Motor neuron (in vitro differentiated cells): ENCODE data around the gene FGGY. TPM values are rescaled to one million over a fixed set of nuclear protein-coding genes. Genes with fewer than 3 reads are reported as not detected.

Experiments
- ATAC-seq, 8 experiments: fragments of 200-7000 bp; cut with Tn5 transposase; replicated peaks in 6 of 8; 2 replicates each; pipeline ENCODE4 v1.8.0; 2021; ENCODE audit warnings: mild to moderate bottlenecking in 8 of 8, moderate library complexity in 8 of 8
- H3K27ac ChIP-seq, 2 donors: fragments of 250-450 bp; sonication (Bioruptor Pico); 2 replicates each; pipeline ENCODE4 v1.9.0; 2021; ENCODE audit warnings: antibody characterized with exemption in 2 of 2, mild to moderate bottlenecking in 2 of 2, moderate library complexity in 1 of 2
- H3K4me1 ChIP-seq, 2 donors: fragments of 250-450 bp; sonication (Bioruptor Pico); replicated peaks in 1 of 2; 2 replicates each; pipeline ENCODE4 v1.6.1; 2021; ENCODE audit warnings: antibody characterized with exemption in 2 of 2, mild to moderate bottlenecking in 2 of 2, moderate library complexity in 1 of 2
- H3K4me3 ChIP-seq, 5 donors: fragments of 250-450 bp; sonication (Bioruptor Pico); 2 replicates each; pipeline ENCODE4 v1.9.0; 2021; ENCODE audit warnings: antibody characterized with exemption in 5 of 5, mild to moderate bottlenecking in 5 of 5, moderate library complexity in 4 of 5
- WGBS, 10 experiments: fragments of 450-650 bp; shearing (Covaris generic); methylation state at CpG; one replicate each; pipeline ENCODE4 v1.0.0; 2022; 5-methylcytosine and 5-hydroxymethylcytosine counted together
- in situ Hi-C, 9 experiments: fragments of 400-800 bp; cut with MboI; loops; one replicate each; pipeline ENCODE4 v1.15.0; 2021; ENCODE audit warnings: low sequenced_read_pairs in 9 of 9, low pct_unique_long_range_greater_than_20kb in 2 of 9; ENCODE audit not compliant: unreplicated experiment in 9 of 9
- total RNA-seq, 8 experiments: library from RNA; unstranded; fragments of 300-600 nt; gene quantifications; 2 replicates each; pipeline versions ENCODE4 v1.2.3 to v1.2.4, GENCODE V29; 2022

FGGY gene
- total RNA-seq, 8 experiments from 2014 or later = 8.4 to 33.0 (median 18.6) TPM

DNA sequence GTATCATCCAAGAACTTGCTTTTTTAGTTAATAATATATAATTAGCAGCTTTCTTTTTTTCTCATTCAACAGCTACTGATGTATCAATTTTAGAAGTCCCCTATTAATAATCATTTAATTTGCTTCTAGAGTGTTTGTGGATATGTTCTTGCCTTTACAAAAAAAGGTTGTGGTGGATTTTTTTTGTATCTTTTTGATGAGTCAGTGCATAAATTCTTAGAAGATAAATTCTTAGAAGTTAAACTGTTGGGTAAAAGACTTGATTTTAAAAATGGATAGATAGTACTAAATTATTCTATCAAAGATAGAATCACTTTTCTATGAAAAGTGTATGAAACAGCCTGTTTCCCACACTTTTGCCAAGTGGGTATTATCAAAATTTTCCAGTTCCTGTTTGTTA is 11.9 kb downstream of the FGGY start:
- H3K4me3 ChIP-seq = no peak overlapping the region
- peaks cover 5 to 6% of the 10 kb centered on the region in 2 donors for H3K4me1 ChIP-seq
- no peak for ATAC-seq
- H3K27ac ChIP-seq = no peak overlapping the region
- in situ Hi-C loops = no loop called here

DNA sequence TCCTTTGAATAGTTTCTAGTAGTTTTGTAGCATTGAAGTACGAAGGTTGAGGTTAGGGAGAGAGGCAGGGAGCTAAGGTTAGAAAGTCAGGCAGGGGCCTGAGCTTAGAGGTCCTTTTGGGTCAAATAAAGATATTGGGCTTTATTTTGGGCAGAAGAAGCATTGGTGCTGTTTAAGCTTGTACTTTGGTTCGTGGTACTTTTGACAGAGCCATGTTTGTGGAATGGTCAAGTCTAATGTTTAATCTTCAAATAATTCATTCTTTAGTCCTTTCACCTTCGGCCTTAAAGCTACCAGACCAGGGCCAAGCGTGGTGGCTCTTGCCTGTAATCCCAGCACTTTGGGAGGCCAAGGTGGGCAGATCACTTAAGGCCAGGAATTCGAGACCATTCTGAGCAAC is 12.5 kb downstream of the FGGY start:
- WGBS, 10 experiments = 60 to 100% (median 91%) methylated on average over 1 to 5 of the region's 5 CpGs
- Histone ChIP-seq H3K27ac (no peak overlapping the region), H3K4me1 (peaks cover 5 to 6% of the 10 kb centered on the region in 2 donors), H3K4me3 (no peak overlapping the region)
- no peak for ATAC-seq
- in situ Hi-C loops = no loop called here

DNA sequence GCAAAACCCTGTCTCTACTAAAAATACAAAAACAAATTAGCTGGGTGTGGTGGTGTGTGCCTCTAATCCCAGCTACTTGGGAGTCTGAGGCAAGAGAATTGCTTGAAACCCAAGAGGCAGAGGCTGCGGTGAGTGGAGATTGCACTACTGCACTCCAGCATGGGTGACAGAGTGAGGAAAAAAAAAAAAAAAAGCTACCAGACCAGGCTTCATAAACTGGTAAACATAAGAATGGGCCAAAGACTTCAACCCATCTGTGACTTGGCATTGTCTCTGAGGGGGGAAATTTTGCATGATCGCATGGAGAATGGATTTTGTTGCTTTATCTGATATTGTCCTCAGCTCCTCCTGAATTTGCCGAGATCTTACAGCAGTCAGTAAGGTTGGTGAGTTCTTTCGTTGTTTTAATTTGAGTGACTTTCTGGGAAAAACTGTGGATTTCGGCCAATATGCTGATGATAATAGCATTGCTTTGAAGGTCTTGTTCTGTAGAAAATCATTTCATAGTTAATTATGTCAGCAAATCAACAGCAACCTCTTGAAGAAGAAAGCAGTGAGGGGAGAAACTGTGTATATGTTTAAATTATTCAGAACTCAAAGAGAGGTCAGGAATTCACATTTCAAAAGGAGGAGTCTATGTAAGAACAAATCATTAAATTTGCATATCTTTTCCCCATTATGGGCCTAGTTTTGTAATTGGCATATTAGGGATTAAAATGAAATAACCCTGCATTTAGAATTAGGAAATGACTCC is 13.1 kb downstream of the FGGY start:
- in situ Hi-C loops = no loop called here
- peak in 6 of 8 experiments; percentile 25 to 62 (median 42) for ATAC-seq
- H3K4me1 ChIP-seq = peaks cover 5 to 6% of the 10 kb centered on the region in 2 donors
- H3K4me3 ChIP-seq = no peak overlapping the region
- 38 to 93% (median 74%) methylated on average over 2 to 5 of the region's 5 CpGs for WGBS, 10 experiments
- no peak overlapping the region for H3K27ac ChIP-seq

DNA sequence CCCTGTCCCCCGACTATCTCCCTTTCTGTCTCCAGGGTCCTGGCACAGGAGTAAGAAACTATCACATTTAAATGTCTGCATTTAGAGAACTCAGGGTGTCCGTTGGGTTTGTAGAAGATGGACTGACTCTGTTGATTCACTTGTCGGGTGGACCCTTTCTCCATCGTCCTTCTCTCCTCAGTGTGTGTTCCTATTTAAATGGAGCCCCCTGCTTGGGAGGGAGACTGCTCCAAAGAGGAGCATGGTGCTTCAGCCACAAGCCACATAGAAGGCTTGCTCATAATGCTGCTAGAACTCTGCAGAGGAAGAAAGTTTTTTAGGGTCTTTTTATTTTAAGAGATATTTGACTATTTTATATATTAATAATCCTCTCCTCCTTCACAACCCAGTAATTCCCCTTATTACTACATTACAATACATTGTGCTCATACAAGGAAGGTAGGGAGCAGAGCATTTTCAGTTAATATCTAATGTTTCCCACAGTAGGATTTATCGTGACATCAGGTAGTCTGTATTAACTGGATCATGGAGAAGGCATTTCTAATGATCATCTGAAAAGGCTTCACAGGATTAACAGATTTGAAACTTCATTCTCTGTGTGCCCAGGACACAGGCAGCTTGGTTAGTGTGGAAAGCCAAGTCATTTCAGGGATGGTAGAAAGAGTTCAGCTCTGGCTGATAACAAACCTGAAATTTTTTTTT is 13.8 kb downstream of the FGGY start:
- in situ Hi-C loops = no loop called here
- WGBS, 10 experiments = 43 to 100% (median 65%) methylated on average over 1 to 5 of the region's 5 CpGs
- ATAC-seq = no peak
- H3K27ac ChIP-seq = no peak overlapping the region
- no peak overlapping the region for H3K4me3 ChIP-seq
- peaks cover 5 to 6% of the 10 kb centered on the region in 2 donors for H3K4me1 ChIP-seq

DNA sequence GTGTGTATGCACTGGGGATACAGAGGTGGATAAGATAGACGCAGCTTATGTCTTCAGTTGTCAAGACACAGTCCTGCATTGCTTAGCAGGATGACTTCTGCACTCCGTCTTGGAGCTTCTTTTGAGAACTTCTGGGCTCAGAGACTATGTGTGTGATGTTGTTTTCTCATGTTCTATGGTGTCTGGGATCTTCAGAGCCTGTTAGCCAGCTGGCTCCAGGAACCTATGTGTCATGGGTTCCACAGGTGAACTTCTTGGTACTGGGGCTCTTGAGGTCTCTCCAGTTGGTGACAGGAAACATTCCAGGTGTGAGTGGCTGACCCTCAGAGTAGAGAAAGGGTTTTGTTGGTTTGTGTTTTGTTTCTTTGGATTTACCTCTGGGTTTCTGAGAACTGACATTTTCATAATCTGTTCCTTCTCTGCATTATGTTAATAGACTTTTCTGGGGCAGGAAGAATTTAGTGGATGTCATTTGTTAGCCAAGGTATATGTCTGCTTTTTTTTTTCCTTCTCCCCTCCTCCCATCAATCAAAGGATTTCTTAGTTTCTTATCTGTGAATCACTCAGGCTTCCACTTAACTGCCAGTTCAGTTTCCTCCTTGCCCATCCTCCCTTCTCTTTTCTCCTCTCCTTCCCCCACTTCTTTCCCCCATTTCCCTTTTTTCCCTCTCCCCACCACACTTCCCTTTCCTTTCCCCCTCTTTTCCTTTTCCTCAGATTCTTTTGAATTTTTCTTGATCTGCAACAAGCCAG is 18.1 kb downstream of the FGGY start:
- Histone ChIP-seq H3K4me3 (no peak overlapping the region), H3K27ac (no peak overlapping the region), H3K4me1 (peaks cover 15 to 21% of the 10 kb centered on the region in 2 donors)
- no peak for ATAC-seq
- 80 to 100% (median 94%) methylated on average over 1 to 2 of the region's 2 CpGs; no CpG with 5 or more reads in 4 of the 10 experiments for WGBS, 10 experiments
- in situ Hi-C loops = no loop called here

DNA sequence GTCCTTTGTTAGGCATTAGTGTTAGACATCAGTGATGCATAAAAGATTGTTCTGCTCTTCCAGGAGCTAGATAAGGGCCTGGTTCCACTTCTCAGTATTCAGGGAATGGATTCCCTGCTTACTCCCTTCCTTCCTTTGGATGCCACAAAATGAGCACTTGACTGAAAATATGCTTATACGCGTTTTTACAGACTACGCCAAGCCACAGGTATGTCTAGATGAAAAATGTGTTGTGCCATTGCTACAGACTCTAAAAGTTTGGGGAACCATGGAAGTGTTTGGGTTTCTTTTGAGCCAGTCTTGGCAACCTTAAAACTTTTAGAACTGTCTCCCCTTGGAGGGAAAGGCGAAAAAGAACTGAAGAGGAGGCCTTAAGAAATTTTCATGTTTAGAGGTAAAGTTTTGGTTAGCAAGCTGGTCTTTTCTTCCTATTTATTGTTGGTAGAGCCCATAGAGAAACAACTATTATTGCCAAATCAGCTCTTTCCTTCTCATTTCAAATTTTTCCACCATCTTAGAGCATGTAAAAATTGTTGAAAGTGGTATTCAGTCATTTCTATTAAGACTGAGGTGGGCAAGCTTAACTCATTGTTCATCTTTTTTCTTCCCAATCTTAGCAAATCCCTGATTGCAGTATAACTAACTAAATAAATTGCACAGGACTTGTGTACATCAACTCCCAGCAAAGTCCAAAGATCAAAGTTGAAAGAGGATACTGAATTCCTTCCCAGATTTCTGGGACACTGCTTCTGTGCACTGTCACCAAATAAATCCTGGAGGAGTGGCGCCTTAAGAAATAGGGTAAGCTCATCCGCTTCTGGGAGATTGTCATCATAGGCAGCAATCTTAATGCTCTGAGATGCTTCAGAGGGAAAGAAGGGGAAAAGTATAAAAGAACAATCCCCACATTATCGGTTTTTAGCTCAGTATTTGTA is 18.9 kb downstream of the FGGY start:
- in situ Hi-C loops = no loop called here
- Histone ChIP-seq H3K4me1 (peaks cover 9 to 16% of the 10 kb centered on the region in 2 donors), H3K27ac (no peak overlapping the region), H3K4me3 (no peak overlapping the region)
- ATAC-seq = no peak
- WGBS, 10 experiments = 60 to 98% (median 89%) methylated on average over 2 to 7 of the region's 7 CpGs

DNA sequence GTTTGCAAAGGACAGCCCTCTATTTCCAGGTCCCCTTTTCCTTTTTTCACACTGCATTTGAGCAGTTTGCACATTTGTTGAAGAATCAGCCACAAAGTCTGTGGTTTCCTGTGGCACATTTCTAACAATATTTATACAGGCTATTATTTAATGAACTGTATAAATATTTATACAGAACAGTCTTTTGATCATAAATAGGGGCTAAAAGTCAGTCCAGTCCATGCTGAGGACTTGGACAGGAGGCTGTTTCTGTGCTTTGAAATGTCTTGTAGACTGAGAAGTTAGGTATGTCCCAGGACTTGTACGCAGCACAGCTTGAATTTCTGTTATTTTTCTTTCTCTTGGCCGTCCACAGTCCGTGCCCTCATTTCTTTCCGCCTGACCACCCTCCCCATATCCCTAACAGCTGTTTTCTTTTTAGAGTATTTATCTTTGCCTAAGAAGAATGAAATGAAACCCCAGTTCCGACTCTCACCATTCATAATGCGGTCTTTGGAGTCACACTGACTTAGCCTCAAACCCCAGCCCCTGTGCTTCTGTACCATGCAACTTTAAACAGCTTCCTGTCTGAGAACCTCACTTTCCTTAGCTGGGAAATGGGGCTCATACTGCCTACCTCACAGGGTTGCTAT is 19.7 kb downstream of the FGGY start:
- ATAC-seq = peak in 1 of 8 experiments; percentile 45
- Histone ChIP-seq H3K4me1 (peaks cover 9 to 16% of the 10 kb centered on the region in 2 donors), H3K27ac (no peak overlapping the region), H3K4me3 (no peak overlapping the region)
- 31 to 62% (median 40%) methylated on average over 2 to 6 of the region's 6 CpGs for WGBS, 10 experiments
- in situ Hi-C loops = no loop called here

DNA sequence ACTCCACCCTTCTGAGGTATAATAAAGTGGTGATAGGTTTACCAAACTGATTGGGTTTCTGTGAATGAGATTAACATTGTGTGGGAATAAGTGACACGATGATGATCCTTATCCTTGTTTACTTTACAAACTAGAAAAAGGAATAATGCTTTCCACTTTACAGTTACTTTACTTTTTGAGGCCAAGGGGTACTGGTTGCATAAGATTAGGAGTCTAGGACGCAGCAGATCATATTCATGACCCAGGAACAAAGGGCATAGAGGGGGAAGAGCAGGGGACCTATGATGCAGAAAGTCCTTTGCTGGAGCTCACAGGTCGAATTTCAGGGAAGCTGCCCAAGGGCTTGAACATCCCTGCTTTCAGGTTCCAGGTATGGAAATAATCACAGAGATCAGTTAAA is 20.4 kb downstream of the FGGY start:
- 20 to 91% (median 78%) methylated on average over 1 to 3 of the region's 3 CpGs; no CpG with 5 or more reads in 2 of the 10 experiments for WGBS, 10 experiments
- H3K4me1 ChIP-seq = peaks cover 9 to 16% of the 10 kb centered on the region in 2 donors
- in situ Hi-C loops = no loop called here
- no peak overlapping the region for H3K4me3 ChIP-seq
- no peak for ATAC-seq
- H3K27ac ChIP-seq = no peak overlapping the region

DNA sequence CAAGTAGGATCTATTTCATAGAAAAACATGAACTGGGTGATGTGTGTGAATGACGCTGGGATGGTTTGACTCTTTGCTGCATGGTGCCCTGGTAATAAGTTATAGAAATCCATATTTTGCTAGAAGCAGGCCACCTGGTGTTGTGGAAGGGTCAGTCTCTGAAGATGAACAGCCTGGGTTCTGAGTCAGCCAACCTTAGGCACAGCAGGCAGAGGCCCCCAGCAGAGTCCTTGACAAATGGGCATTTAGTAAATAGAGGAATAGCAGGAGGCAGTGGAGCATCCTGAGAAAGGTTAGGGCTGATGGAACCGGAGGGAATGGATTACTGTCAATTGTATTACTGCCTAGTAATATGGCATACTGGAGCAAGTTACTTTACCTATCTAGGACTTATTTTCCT is 20.9 kb downstream of the FGGY start:
- no peak overlapping the region for H3K27ac ChIP-seq
- in situ Hi-C loops = no loop called here
- peaks cover 9 to 16% of the 10 kb centered on the region in 2 donors for H3K4me1 ChIP-seq
- no peak for ATAC-seq
- H3K4me3 ChIP-seq = no peak overlapping the region
- 20 to 100% (median 67%) methylated on average over 1 to 2 of the region's 2 CpGs; no CpG with 5 or more reads in 1 of the 10 experiments for WGBS, 10 experiments

DNA sequence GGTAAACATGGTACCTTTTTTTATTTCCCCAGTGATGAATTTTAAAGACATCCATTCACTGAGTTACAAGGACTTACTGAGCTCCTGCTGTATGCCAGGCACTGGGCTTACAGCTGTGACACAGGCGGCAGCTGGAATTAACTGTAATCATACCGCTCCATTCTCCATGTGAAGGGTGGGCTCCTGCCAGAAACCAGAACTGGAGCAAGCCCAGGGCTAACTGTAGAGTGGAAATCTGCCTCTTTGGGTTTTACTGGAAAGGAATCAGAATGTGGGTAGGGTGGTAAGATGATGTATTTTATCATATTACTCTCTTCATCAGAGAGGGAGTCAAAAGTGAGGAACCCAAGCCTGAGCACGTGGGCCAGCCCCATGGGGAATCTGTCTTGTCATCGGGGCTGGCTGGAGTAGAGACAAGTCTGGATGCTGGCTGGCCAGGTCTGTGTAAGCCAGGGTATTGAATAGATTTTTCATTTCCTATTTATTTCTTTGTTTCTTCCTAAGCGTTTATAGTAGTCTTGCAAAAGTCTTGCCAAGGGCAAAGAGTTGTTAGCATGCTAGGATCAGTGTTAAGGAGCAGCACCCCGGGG is 21.5 kb downstream of the FGGY start:
- in situ Hi-C loops = no loop called here
- whole genome bisulfite sequencing, 10 experiments = 0 to 100% (median 89%) methylated on average over 1 to 6 of the region's 6 CpGs; no CpG with 5 or more reads in 2 of the 10 experiments
- ATAC-seq = peak in 2 of 8 experiments; percentile 27 to 58

DNA sequence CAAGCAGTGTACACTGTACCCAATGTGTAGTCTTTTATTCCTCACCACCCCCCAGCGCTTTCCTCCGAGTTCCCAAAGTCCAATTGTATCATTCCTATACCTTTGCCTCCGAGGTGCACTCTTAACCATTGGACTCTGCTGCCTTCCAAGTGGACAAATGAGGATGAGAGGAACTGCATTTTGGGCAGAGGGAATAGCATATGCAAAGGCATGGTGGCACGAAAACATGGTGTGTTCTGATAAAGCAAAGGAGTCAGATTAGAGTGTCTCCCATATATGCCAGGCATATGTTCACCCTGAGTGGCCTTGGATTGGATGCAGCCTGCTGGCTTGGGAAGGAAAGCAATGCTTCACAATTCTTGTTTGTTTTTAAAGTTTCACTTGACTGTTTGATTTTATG is 25.5 kb downstream of the FGGY start:
- no peak overlapping the region for H3K27ac ChIP-seq
- in situ Hi-C loops = no loop called here
- 78 to 100% (median 93%) methylated on average over 1 to 4 of the region's 4 CpGs; no CpG with 5 or more reads in 1 of the 10 experiments for WGBS, 10 experiments
- peaks cover 3 to 11% of the 10 kb centered on the region in 2 donors for H3K4me1 ChIP-seq
- H3K4me3 ChIP-seq = no peak overlapping the region
- no peak for ATAC-seq

More for the DNA sequence above, 21.5 kb downstream of the FGGY start:
- H3K4me1 ChIP-seq = peaks cover 9 to 20% of the 10 kb centered on the region in 2 donors
- no peak overlapping the region for H3K27ac ChIP-seq
- H3K4me3 ChIP-seq = no peak overlapping the region

DNA sequence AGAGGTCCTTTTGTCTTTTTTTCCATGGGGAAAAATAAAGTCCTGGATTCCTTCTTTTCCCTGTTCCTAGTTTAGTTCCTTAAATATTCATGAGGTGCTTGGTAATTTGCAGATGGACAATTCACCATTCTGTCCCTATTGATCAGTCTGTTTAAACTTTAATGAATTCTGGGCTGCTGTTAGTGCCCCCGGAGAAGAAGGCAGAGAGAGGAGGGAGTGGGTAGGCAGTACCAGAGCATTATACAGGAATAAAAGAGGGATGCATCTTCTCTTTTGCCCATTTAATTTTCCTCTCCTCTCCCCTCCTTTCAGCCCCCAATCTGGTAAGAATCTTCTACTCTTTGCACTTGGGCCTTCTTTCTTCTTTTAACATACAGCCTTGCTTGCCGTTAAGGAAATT is 25.9 kb downstream of the FGGY start:
- in situ Hi-C loops = no loop called here
- ATAC-seq = no peak
- no peak overlapping the region for H3K4me3 ChIP-seq
- no peak overlapping the region for H3K27ac ChIP-seq
- peaks cover 0 to 7% of the 10 kb centered on the region in 2 donors for H3K4me1 ChIP-seq
- WGBS, 10 experiments = 0 to 100% (median 43%) methylated on average over 1 to 2 of the region's 2 CpGs; no CpG with 5 or more reads in 2 of the 10 experiments
